ENCODE measurements around the gene NFATC1.

Gene NFATC1

GRCh38 chr18:79545736-79546171 is 150.0 kb downstream of the NFATC1 start:
- DNase-seq: no peak

GRCh38 chr18:79546781-79547272 is 151.1 kb downstream of the NFATC1 start:
- no peak for DNase-seq

GRCh38 chr18:79547413-79548076 is 151.8 kb downstream of the NFATC1 start:
- DNase-seq: no peak

GRCh38 chr18:79548077-79548450 is 152.3 kb downstream of the NFATC1 start:
- no peak for DNase-seq

GRCh38 chr18:79548621-79548985 is 152.9 kb downstream of the NFATC1 start:
- no peak for DNase-seq

- DNase-seq: no peak
Observed at GRCh38 chr18:79548986-79549637, 153.4 kb downstream of the NFATC1 start.

GRCh38 chr18:79549638-79550000 is 153.9 kb downstream of the NFATC1 start:
- DNase-seq: no peak

GRCh38 chr18:79552140-79552631 is 156.5 kb downstream of the NFATC1 start:
- DNase-seq: no peak

GRCh38 chr18:79552696-79553095 is 157.0 kb downstream of the NFATC1 start:
- no peak for DNase-seq

GRCh38 chr18:79553154-79553553 is 157.4 kb downstream of the NFATC1 start:
- no peak for DNase-seq

- DNase-seq: no peak
Observed at GRCh38 chr18:79553696-79554095, 158.0 kb downstream of the NFATC1 start.

GRCh38 chr18:79554321-79554720 is 158.6 kb downstream of the NFATC1 start:
- DNase-seq: no peak

GRCh38 chr18:79554945-79555645 is 159.4 kb downstream of the NFATC1 start:
- DNase-seq: no peak

- no peak for DNase-seq
Observed at GRCh38 chr18:79555885-79556284, 160.2 kb downstream of the NFATC1 start.

GRCh38 chr18:79556829-79557585 is 161.3 kb downstream of the NFATC1 start:
- no peak for DNase-seq

- no peak for DNase-seq
Observed at GRCh38 chr18:79558196-79558932, 162.6 kb downstream of the NFATC1 start.

GRCh38 chr18:79558933-79559416 is 163.2 kb downstream of the NFATC1 start:
- no peak for DNase-seq

- DNase-seq: no peak
Observed at GRCh38 chr18:79559436-79559835, 163.7 kb downstream of the NFATC1 start.

GRCh38 chr18:79560042-79560860 is 164.5 kb downstream of the NFATC1 start:
- no peak for DNase-seq

GRCh38 chr18:79560861-79561210 is 165.1 kb downstream of the NFATC1 start:
- DNase-seq: no peak

GRCh38 chr18:79563949-79564348 is 168.2 kb downstream of the NFATC1 start:
- DNase-seq: no peak

Measured in stimulated activated CD4-positive, alpha-beta T cell treated with anti-CD3 and anti-CD28 coated beads, Interleukin-4, amount 100 ng/mL, for 1 hour (primary cell).